CD4-positive, alpha-beta T cell treated with Interleukin-12 subunit alpha and Interleukin-12 subunit beta, for 1 hour (primary cell): Measurements from ENCODE around the gene TMEM132E.
A peak's percentile ranks its signal among the peaks of the same experiment; 100 is the strongest.

Experiments used
- DNase-seq: peaks from one replicate; pipeline ENCODE4 v3.0.0-alpha.2; 2020

Gene TMEM132E

GRCh38 chr17:34570506-34570905, 8.9 kb upstream of the TMEM132E start:
- no peak for DNase-seq

- no peak for DNase-seq
These were observed 7.8 kb upstream of the TMEM132E start for GRCh38 chr17:34571428-34572130.

- no peak for DNase-seq
These were observed 6.9 kb upstream of the TMEM132E start for GRCh38 chr17:34572483-34572882.

GRCh38 chr17:34575182-34575581, 4.2 kb upstream of the TMEM132E start:
- no peak for DNase-seq

GRCh38 chr17:34578016-34578415, 1.4 kb upstream of the TMEM132E start:
- no peak for DNase-seq

GRCh38 chr17:34578656-34579016, 746 bp upstream of the TMEM132E start:
- no peak for DNase-seq

GRCh38 chr17:34579979-34580684, 750 bp downstream of the TMEM132E start:
- DNase-seq, result no peak

GRCh38 chr17:34580685-34581445, 1.5 kb downstream of the TMEM132E start:
- no peak for DNase-seq

- no peak for DNase-seq
These were observed 2.2 kb downstream of the TMEM132E start for GRCh38 chr17:34581446-34582184.

- DNase-seq, result no peak
These were observed 3.0 kb downstream of the TMEM132E start for GRCh38 chr17:34582185-34582900.

- DNase-seq, result no peak
These were observed 3.5 kb downstream of the TMEM132E start for GRCh38 chr17:34582901-34583245.

GRCh38 chr17:34584805-34585416, 5.5 kb downstream of the TMEM132E start:
- peak; percentile 21 for DNase-seq

GRCh38 chr17:34586346-34586846, 7.0 kb downstream of the TMEM132E start:
- DNase-seq, result no peak

GRCh38 chr17:34588266-34588665, 8.9 kb downstream of the TMEM132E start:
- no peak for DNase-seq

GRCh38 chr17:34589120-34589965, 10.0 kb downstream of the TMEM132E start:
- DNase-seq, result no peak

GRCh38 chr17:34592002-34592401, 12.6 kb downstream of the TMEM132E start:
- DNase-seq, result no peak

GRCh38 chr17:34596920-34597319, 17.5 kb downstream of the TMEM132E start:
- DNase-seq, result no peak

- DNase-seq, result no peak
These were observed 18.9 kb downstream of the TMEM132E start for GRCh38 chr17:34598161-34598776.

- DNase-seq, result no peak
These were observed 22.0 kb downstream of the TMEM132E start for GRCh38 chr17:34601416-34601815.

GRCh38 chr17:34603974-34604373, 24.6 kb downstream of the TMEM132E start:
- no peak for DNase-seq
